ENCODE results near the gene BCL2L2.

DNA sequence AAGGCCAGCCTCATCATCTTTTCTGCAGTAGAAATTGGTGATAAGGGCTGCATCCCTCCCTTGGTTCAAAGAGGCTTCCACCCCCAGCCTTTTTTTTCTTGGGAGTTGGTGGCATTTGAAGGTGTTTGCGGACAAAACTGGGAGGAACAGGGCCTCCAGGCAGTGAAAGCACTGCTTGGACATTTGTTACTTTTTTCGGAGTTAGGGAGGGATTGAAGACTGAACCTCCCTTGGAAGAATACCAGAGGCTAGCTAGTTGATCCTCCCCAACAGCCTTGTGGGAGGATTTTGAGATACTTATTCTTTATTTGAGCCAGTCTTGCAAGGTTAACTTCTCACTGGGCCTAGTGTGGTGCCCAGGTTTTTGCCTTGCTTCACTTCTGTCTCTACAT lies 17.8 kb downstream of the BCL2L2 start:
- TF ChIP-seq POLR2A (IDR thresholded peaks at IDR 0.05; ENCODE audit: low read depth, low read length) (no peak; the same call in 1 of the 2 replicates), POU2F2 (IDR thresholded peaks at IDR 0.05; ENCODE audit: low read depth, low read length) (no peak), POLR2AphosphoS5 (IDR thresholded peaks at IDR 0.05; ENCODE audit: low read depth, low read length) (no peak), PAX5 (IDR thresholded peaks at IDR 0.05; ENCODE audit: insufficient read depth, low read length, severe bottlenecking) (no peak), TAF1 (IDR thresholded peaks at IDR 0.05; ENCODE audit: low read depth, low read length) (no peak), SPI1 (IDR thresholded peaks at IDR 0.05; ENCODE audit: low read depth, low read length) (no peak)

All from GM12891 (cell line).